ENCODE data around the gene PREPL.

GRCh38 chr2:44351676-44352075 lies 9.6 kb downstream of the PREPL start:
- TF ChIP-seq CTCF (conservative IDR thresholded peaks at IDR 0.05 in 1 of 2, IDR thresholded peaks at IDR 0.05 in 1 of 2; ENCODE audit: extremely low read depth in 1 of 2, insufficient read depth in 1 of 2, low read depth in 1 of 2, low read length in 2 of 2), result no peak
- TF ChIP-seq EZH2 (IDR thresholded peaks at IDR 0.05; ENCODE audit: borderline replicate concordance, low read length), result no peak

Measured in mammary epithelial cell (primary cell).